Measurements from ENCODE around the gene SPHK1.
A peak's percentile ranks its signal among the peaks of the same experiment; 100 is the strongest.

SPHK1 gene

DNA sequence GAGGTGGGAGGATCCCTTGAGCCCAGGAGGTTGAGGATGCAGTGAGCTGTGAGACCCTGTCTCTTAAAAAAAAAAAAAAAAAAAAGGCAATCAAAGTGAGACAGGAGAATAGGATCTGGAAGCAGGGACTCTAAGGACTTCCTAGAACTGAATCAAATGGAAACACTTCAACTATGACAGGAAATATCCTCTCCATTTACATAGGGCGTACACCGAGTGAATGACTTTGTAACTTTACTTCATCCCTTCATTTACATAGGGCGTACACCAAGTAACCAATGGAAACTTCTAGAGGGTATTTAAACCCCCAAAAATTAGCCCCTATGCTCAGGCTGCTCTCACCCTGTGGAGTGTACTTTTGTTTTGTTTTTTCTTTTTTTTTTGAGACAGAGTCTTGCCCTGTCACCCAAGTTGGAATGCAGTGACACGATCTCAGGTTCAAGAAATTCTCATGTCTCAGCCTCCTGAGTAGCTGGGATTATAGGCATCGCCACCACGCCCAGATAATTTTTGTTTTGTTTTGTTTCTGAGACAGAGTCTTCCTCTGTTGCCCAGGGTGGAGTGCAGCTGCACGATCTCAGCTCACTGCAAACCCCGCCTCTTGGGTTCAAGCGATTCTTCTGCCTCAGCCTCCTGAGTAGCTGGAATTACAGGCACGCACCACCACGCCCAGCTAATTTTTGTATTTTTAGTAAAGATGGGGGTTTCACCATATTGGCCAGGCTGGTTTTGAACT, 21.1 kb upstream of the SPHK1 start:
- no peak for DNase-seq

DNA sequence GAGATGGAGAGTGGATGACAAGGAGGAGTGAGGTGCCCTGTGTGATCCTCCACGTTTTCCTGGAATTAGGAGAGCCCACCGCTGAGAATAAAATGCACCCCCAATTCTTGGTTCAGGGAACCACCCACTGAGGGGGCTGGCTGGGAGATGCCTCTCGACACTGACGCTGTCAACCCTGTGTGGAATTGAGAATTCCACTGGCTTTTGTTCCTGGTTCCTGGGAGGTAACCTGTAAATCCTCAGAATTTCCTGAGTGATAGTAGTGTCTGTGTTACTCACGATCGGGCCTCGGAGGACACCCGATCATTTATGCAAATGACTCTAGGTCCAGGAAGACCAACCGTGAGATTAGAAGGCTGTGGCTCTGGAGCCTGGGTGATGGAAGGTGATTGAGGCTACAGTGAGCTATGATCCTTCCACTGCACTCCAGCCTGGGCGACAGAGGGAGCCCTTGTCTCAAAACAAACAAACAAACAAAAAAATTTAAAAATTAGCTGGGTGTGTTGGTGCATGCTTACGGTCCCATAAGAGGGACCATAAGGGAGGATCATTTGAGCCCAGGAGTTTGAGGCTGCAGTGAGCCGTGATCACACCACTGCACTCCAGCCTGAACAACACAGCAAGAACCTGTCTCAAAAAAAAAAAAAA, 19.0 kb upstream of the SPHK1 start:
- DNase-seq, result no peak

DNA sequence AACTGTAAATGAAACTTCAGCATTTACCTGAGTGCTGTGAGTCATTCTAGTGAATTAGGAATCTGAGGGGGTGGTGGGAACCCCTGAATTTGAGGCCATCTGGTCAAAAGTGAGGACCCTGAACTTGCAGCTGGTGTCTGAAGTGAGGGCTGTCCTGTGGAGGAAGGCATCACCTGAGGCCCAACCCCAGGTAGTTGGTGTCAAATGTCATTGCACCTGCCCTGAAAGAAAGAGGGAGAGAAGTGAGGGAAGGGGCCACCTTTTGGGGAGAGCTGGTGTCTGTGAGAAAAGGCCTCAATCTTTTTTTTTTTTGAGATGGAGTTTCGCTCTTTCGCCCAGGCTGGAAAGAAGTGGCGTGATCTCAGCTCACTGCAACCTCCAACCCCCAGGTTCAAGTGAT, 18.2 kb upstream of the SPHK1 start:
- no peak for DNase-seq

DNA sequence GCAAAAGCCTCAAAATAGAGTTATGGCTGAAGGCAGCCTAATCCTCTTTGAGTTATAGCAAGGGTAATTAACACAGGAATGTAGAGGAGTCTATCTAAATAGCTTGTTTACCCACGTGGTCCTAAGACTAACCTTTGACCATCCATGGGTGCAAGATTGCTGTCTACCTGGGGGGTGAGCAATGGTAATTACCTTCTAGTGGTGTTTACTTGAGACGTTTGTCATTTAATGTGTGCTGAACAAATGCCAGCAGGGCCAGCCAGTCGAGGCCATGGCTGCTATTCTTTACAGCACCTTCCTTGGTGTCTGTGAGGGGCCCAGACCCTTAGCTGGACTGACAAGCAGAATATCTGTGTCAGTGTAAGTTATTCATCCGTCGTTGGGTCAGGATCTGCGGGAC, 16.8 kb upstream of the SPHK1 start:
- no peak for DNase-seq

GRCh38 chr17:76368545-76368944, 15.9 kb upstream of the SPHK1 start:
- DNase-seq, result no peak

DNA sequence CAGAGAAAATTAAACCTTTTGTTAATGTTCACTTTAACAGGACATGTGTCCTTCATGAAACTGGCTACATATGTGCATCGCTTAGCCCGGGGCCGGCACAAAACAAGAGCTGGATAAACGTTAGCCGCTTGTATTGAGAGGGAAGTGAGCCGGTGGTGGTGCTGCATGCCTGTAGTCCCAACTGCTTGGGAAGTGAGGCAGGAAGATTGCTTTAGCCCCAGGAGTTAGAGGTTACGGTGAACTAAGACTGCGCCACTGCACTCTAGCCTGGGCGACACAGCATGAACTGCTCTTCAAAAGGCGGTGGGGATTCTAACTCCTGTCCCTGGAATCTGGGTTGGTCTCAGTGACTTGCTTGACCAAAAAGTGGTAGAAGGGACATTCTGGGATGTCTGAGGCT, 15.0 kb upstream of the SPHK1 start:
- DNase-seq, result no peak

GRCh38 chr17:76369804-76370203, 14.6 kb upstream of the SPHK1 start:
- DNase-seq, result no peak

- no peak for DNase-seq
Measured at GRCh38 chr17:76370261-76370993, 14.0 kb upstream of the SPHK1 start.

- DNase-seq, result no peak
Measured at GRCh38 chr17:76371656-76372628, 12.5 kb upstream of the SPHK1 start.

DNA sequence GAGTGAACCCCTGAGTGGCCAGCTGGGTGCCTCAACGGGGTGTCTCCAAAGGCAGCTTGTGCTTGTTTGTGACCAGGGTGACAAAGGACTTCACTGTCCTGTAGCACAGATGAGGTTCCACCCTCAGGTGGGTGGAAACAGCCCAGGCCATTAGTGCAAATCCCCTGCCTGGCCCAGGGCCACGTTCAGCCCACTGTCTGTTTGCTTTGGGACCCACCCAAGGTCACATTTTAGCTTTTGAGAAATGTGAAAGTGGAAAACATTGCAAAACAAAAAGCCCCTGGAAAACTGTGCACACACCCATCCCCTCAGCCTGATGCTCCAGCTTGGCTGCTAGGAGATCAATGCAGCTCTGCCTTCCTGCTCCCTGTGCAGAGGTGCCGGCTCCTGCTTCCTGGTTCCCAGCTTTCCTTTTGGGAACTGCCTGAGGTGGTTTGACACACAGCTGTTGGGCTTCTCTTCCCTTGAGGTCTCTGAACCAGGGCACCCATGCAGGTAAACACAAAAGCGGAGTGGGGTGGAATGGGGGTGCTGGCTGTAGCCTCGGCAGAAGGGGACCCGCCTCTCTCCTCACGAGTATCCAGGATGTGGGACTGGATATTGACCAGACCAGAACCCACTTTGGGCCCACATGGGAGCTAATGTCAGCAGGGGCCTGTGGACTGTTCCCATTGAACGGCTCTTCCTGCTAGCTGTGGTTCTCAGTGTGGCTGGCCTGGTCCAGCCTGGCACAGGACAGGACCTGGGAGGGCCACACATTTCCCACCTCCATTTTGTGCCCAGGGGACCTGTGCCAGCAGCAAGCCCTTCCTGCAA, 7.9 kb upstream of the SPHK1 start:
- no peak for DNase-seq

GRCh38 chr17:76378548-76379274, 5.7 kb upstream of the SPHK1 start:
- no peak for DNase-seq

- DNase-seq, result no peak
Measured at GRCh38 chr17:76379275-76379641, 5.2 kb upstream of the SPHK1 start.

DNA sequence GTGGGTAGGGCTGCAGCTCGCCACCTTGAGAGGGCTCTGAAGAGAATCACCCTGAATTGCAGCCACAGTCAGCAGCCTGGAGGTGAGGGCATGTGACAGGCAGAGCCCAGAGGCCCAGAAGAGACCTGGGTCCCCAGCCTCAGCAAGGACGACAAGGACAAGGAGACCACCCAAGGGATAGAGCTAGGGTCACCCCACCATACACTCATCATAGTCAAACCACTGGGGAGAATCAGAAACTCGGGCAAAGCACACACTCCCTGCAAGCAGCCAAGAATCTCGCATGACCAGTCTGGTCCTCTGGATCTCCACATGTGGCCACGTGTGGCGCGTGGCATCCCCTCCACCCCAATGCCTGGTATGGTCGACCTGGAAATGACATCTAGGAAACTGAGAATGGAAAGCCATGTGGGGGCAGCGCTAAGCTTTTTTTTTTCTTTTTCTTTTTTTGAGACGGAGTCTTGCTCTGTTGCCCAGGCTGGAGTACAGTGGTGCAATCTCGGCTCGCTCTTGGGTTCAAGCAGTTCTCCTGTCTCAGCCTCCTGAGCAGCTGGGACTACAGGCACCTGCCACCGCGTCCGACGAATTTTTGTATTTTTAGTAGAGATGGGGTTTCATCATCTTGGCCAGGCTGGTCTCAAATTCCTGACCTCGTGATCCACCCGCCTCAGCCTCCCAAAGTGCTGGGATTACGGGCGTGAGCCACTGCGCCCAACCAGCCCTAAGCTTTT, 4.6 kb upstream of the SPHK1 start:
- no peak for DNase-seq

- DNase-seq, result no peak
Measured at GRCh38 chr17:76381633-76382350, 2.6 kb upstream of the SPHK1 start.

DNA sequence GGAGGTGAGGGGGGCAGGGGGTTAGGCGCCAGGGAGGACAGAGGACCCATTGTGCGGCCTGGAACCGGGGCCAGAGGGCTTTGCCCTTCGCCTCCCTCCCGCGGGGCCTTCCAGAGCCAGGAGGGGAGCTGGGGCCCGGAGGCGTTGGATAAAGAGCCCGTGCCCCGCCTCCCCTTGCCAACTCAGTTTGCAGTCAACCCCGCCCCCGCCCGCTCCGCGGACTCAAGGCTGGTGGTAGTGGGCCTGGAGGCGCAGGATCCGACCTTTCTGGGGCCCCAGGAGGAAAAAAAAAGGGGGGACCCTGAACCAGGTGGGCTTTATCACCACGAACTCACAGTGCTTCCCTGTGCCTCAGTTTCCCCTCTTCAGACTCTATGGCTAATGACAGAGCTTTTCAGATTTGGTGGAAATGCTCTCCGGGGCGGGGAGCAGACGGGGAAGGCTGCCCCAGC, 2.0 kb upstream of the SPHK1 start:
- DNase-seq, result no peak

DNA sequence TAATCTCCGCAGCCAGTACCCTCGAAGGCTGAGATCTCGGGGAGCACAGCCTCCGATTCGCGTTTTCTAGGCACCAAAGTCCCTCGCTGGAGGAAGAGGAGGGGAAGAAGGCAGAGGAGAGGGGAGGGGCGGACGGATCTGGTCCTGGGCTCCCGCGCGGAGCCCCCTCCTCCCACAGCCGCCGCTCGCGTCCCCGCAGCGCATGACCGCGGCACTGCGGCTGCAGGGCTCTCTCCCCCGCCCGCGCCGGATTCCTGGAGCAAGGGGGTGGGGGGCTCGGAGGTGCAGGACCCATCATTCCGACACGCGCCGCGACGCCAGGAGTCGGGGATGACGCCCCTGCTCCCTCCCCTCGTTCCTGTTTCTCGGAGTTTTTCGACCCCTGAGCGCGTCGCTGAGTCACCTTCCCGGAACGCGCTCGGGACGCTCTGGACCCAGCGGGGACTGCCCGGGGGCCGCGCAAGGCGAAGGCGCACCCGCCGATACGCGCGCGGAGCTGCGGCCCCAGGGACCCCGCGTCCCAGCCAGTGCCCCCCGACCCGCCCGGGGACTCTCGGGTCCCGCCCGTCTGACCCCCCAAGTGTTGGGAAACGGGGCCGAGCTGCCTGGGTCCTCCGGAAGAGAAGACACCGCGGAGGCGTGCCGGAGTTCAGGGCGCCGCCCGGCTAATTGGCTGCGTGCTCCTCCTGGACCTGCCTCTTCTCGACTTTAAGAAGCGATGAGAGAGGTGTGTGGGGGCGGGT, 1.4 kb upstream of the SPHK1 start:
- peak; percentile 55 for DNase-seq

GRCh38 chr17:76383546-76384221, 725 bp upstream of the SPHK1 start:
- no peak for DNase-seq

All from activated effector memory CD4-positive, alpha-beta T cell treated with Interleukin-2 at 50 U/mL for 16 hours (primary cell).